H9 (cell line): ENCODE results near the gene CPA3. TPM values are rescaled to one million over a fixed set of nuclear protein-coding genes. Genes with fewer than 3 reads are reported as not detected.

ENCODE experiments used
- DNase-seq: peaks from one replicate; pipeline ENCODE4 v3.0.0-alpha.2; 2017
- H2AFZ ChIP-seq: one replicate; pipeline ENCODE4 v1.6.1; 2013; ENCODE audit warnings: mild to moderate bottlenecking, low read length, control low read depth, moderate library complexity
- H2AK5ac ChIP-seq: 2 replicates; pipeline ENCODE4 v1.6.1; 2013; ENCODE audit warnings: low read length, control low read depth, mixed read lengths; ENCODE audit not compliant: insufficient read length
- H2BK120ac ChIP-seq: one replicate; pipeline ENCODE4 v1.6.1; 2013; ENCODE audit warnings: low read depth, mild to moderate bottlenecking, low read length, control low read depth, inconsistent platforms; ENCODE audit not compliant: poor library complexity, severe bottlenecking
- H2BK12ac ChIP-seq: 2 replicates; pipeline ENCODE4 v1.6.1; 2013; ENCODE audit warnings: low read length, control low read depth, mixed read lengths, low read depth; ENCODE audit not compliant: insufficient read length
- H2BK15ac ChIP-seq: 2 replicates; pipeline ENCODE4 v1.6.1; 2013; ENCODE audit warnings: low read depth, low read length, control low read depth
- H2BK20ac ChIP-seq: one replicate; pipeline ENCODE4 v1.6.1; 2013; ENCODE audit warnings: low read depth, mild to moderate bottlenecking, low read length, control low read depth, inconsistent platforms; ENCODE audit not compliant: poor library complexity, severe bottlenecking
- H2BK5ac ChIP-seq: 2 replicates; pipeline ENCODE4 v1.6.1; 2013; ENCODE audit warnings: low read length, control low read depth, mixed read lengths; ENCODE audit not compliant: insufficient read length
- H3K14ac ChIP-seq: 2 replicates; pipeline ENCODE4 v1.6.1; 2013; ENCODE audit warnings: low read length, control low read depth; ENCODE audit not compliant: insufficient read depth
- H3K18ac ChIP-seq: 2 replicates; pipeline ENCODE4 v1.6.1; 2013; ENCODE audit warnings: low read depth, mild to moderate bottlenecking, mixed read lengths, low read length, control low read depth; ENCODE audit not compliant: insufficient read length
- H3K23ac ChIP-seq: 2 replicates; pipeline ENCODE4 v1.6.1; 2013; ENCODE audit warnings: low read length, control low read depth, mixed read lengths, low read depth; ENCODE audit not compliant: insufficient read length
- H3K23me2 ChIP-seq: 2 replicates; pipeline ENCODE4 v1.6.1; 2013; ENCODE audit warnings: low read depth, mild to moderate bottlenecking, mixed read lengths, low read length, control low read depth; ENCODE audit not compliant: insufficient read length, poor library complexity, severe bottlenecking
- H3K27ac ChIP-seq: 2 replicates; pipeline ENCODE4 v1.5.1; 2013; ENCODE audit warnings: low read length, control low read depth, mixed read lengths, low read depth; ENCODE audit not compliant: insufficient read length
- H3K27me3 ChIP-seq: 2 replicates; pipeline ENCODE4 v1.6.1; 2013; ENCODE audit warnings: low read length, control low read depth, inconsistent platforms; ENCODE audit not compliant: insufficient read depth
- H3K4ac ChIP-seq: 2 replicates; pipeline ENCODE4 v1.6.1; 2013; ENCODE audit warnings: low read depth, mild to moderate bottlenecking, control low read depth, inconsistent platforms, low read length, moderate library complexity
- H3K4me1 ChIP-seq: 2 replicates; pipeline ENCODE4 v1.6.1; 2013; ENCODE audit warnings: low read length, control low read depth, inconsistent platforms; ENCODE audit not compliant: insufficient read depth
- H3K4me2 ChIP-seq: 2 replicates; pipeline ENCODE4 v1.6.1; 2013; ENCODE audit warnings: low read length, control low read depth, mixed read lengths; ENCODE audit not compliant: insufficient read length, insufficient read depth
- H3K56ac ChIP-seq: 2 replicates; pipeline ENCODE4 v1.6.1; 2013; ENCODE audit warnings: low read depth, mild to moderate bottlenecking, mixed read lengths, low read length, control low read depth; ENCODE audit not compliant: insufficient read length
- H3K79me1 ChIP-seq: 2 replicates; pipeline ENCODE4 v1.6.1; 2013; ENCODE audit warnings: low read depth, mild to moderate bottlenecking, moderate library complexity, low read length, control low read depth, inconsistent platforms; ENCODE audit not compliant: insufficient read depth, poor library complexity, severe bottlenecking
- H3K79me2 ChIP-seq: 2 replicates; pipeline ENCODE4 v1.6.1; 2013; ENCODE audit warnings: low read length, control low read depth, inconsistent platforms; ENCODE audit not compliant: insufficient read depth
- H3K9ac ChIP-seq: 2 replicates; pipeline ENCODE4 v1.6.1; 2013; ENCODE audit warnings: low read length, control low read depth, mixed read lengths; ENCODE audit not compliant: insufficient read length; ENCODE audit errors: extremely low read depth
- H3K9me3 ChIP-seq: one replicate; pipeline ENCODE4 v1.6.1; 2013; ENCODE audit warnings: low read depth, low read length, inconsistent platforms; ENCODE audit not compliant: control insufficient read depth
- H3T11ph ChIP-seq: one replicate; pipeline ENCODE4 v1.6.1; 2013; ENCODE audit warnings: mild to moderate bottlenecking, low read length, control low read depth, inconsistent platforms
- H4K20me1 ChIP-seq: one replicate; pipeline ENCODE4 v1.6.1; 2013; ENCODE audit not compliant: control insufficient read depth, insufficient read length, insufficient read depth
- H4K5ac ChIP-seq: 2 replicates; pipeline ENCODE4 v1.6.1; 2013; ENCODE audit warnings: low read depth, mild to moderate bottlenecking, mixed read lengths, low read length, control low read depth; ENCODE audit not compliant: insufficient read length
- H4K8ac ChIP-seq: replicated peaks from 2 replicates; pipeline ENCODE4 v1.6.1; 2013; ENCODE audit warnings: low read length, control low read depth, mixed read lengths, low read depth; ENCODE audit not compliant: insufficient read length
- H4K91ac ChIP-seq: 2 replicates; pipeline ENCODE4 v1.6.1; 2013; ENCODE audit warnings: low read depth, mild to moderate bottlenecking, moderate library complexity, mixed read lengths, low read length, control low read depth; ENCODE audit not compliant: insufficient read length
- H3K27ac Mint-ChIP-seq, 3 experiments: 2 replicates in 2 of 3; 3 replicates in 1 of 3; pipeline ENCODE4 v1.8.0; 2020 to 2021; ENCODE audit warnings: mixed read lengths in 3 of 3, mild to moderate bottlenecking in 1 of 3, moderate library complexity in 1 of 3
- H3K27me3 Mint-ChIP-seq: 2 replicates; pipeline ENCODE4 v1.8.0; 2021; ENCODE audit warnings: low read depth, mild to moderate bottlenecking, moderate library complexity, mixed read lengths
- H3K36me3 Mint-ChIP-seq, 3 experiments: 2 replicates in 2 of 3; 3 replicates in 1 of 3; pipeline ENCODE4 v1.8.0; 2020 to 2021; ENCODE audit warnings: low read depth in 3 of 3, mixed read lengths in 3 of 3; ENCODE audit not compliant: insufficient read depth in 1 of 3
- H3K4me1 Mint-ChIP-seq, 2 experiments: 2 replicates each; pipeline ENCODE4 v1.8.0; 2020; ENCODE audit warnings: mixed read lengths in 2 of 2
- H3K4me3 Mint-ChIP-seq, 2 experiments: 2 replicates in 1 of 2; 3 replicates in 1 of 2; pipeline ENCODE4 v1.8.0; 2020 to 2021; ENCODE audit warnings: mild to moderate bottlenecking in 2 of 2, mixed read lengths in 2 of 2, moderate library complexity in 1 of 2
- H3K9me3 Mint-ChIP-seq, 2 experiments: 2 replicates in 1 of 2; 3 replicates in 1 of 2; pipeline ENCODE4 v1.8.0; 2020; ENCODE audit warnings: mild to moderate bottlenecking in 2 of 2, mixed read lengths in 2 of 2, moderate library complexity in 1 of 2
- CTCF ChIP-seq: fragments of 200-600 bp; sonication (generic); conservative IDR thresholded peaks from 3 replicates; pipeline ENCODE4 v1.8.0; 2021; ENCODE audit warnings: antibody characterized with exemption, mild to moderate bottlenecking
- WGBS: extraction: QIAGEN DNeasy Blood & Tissue Kit; methylation state at CpG from one replicate; pipeline ENCODE4 v1.1.7; 2013; ENCODE audit warnings: missing lambda C conversion rate, low lambda C conversion rate, mixed read lengths; ENCODE audit not compliant: insufficient read length; ENCODE audit errors: extremely low coverage; 5-methylcytosine and 5-hydroxymethylcytosine counted together
- total RNA-seq: library from RNA; stranded (reverse); gene quantifications from 2 replicates; pipeline ENCODE4 v1.2.1, GENCODE V29; 2021

Gene CPA3
- total RNA-seq, 1 experiment from 2014 or later = not detected

- Mint-ChIP-seq H3K36me3 (peaks cover 0 to 4% (median 1%) of the 10 kb centered on the region in 3 experiments; a peak in 2 of 7 replicates), H3K4me1 (peaks cover 3 to 6% of the 10 kb centered on the region in 2 experiments; a peak in 2 of 4 replicates)
- no peak overlapping the region for H2BK120ac ChIP-seq
Observed at GRCh38 chr3:148916132-148916531, 51.0 kb downstream of the CPA3 start.

More at GRCh38 chr3:148916132-148916531, 51.0 kb downstream of the CPA3 start:
- no peaks in the 10 kb centered on the region for H3K27me3 ChIP-seq
- H3T11ph ChIP-seq = no peak overlapping the region
- H2BK12ac ChIP-seq = no peak overlapping the region
- H4K5ac ChIP-seq = no peak overlapping the region
- no peak for DNase-seq
- no peak overlapping the region for H3K14ac ChIP-seq
- H3K4ac ChIP-seq = no peak overlapping the region
- no peak overlapping the region for H2BK15ac ChIP-seq
- no peak overlapping the region for H3K4me2 ChIP-seq
- no peaks in the 10 kb centered on the region for H3K79me1 ChIP-seq
- no peak overlapping the region for H3K27ac Mint-ChIP-seq
- TF ChIP-seq CTCF = no peak
- no peak overlapping the region for H2BK20ac ChIP-seq
- no peaks in the 10 kb centered on the region for H3K23me2 ChIP-seq
- no peak overlapping the region for H2BK5ac ChIP-seq
- no peaks in the 10 kb centered on the region for H4K20me1 ChIP-seq
- H3K4me3 Mint-ChIP-seq = no peak overlapping the region
- no peak overlapping the region for H3K18ac ChIP-seq
- WGBS = no CpG with 5 or more reads among the region's 2 CpGs
- H3K9ac ChIP-seq = no peak overlapping the region
- H3K79me2 ChIP-seq = no peaks in the 10 kb centered on the region
- no peaks in the 10 kb centered on the region for H3K27me3 Mint-ChIP-seq
- H2AK5ac ChIP-seq = no peak overlapping the region
- H3K23ac ChIP-seq = no peak overlapping the region
- no peak overlapping the region for H2AFZ ChIP-seq
- no peak overlapping the region for H3K56ac ChIP-seq
- no peaks in the 10 kb centered on the region for H3K4me1 ChIP-seq
- H3K9me3 ChIP-seq = no peaks in the 10 kb centered on the region
- peaks cover 3 to 5% of the 10 kb centered on the region in 2 experiments; a peak in 4 of 5 replicates for H3K9me3 Mint-ChIP-seq
- no peak overlapping the region for H3K27ac ChIP-seq
- H4K8ac ChIP-seq = no peak overlapping the region
- no peak overlapping the region for H4K91ac ChIP-seq
